Adipocyte (in vitro differentiated cells): ENCODE measurements around the gene POLR3K.
A peak's percentile ranks its signal among the peaks of the same experiment; 100 is the strongest.

ENCODE experiments used
- DNase-seq: peaks from one replicate; pipeline ENCODE4 v3.0.0-alpha.2; 2015; ENCODE audit warnings: low read depth
- H3K27me3 ChIP-seq: replicated peaks from 2 replicates; pipeline ENCODE4 v1.7.0; 2013; ENCODE audit warnings: mild to moderate bottlenecking, low read length, moderate library complexity; ENCODE audit not compliant: control insufficient read depth, insufficient read depth
- H3K36me3 ChIP-seq: 2 replicates; pipeline ENCODE4 v1.7.0; 2013; ENCODE audit warnings: low read length, mild to moderate bottlenecking, moderate library complexity; ENCODE audit not compliant: control insufficient read depth, insufficient read depth, severe bottlenecking
- H3K4me1 ChIP-seq: 2 replicates; pipeline ENCODE4 v1.7.0; 2013; ENCODE audit warnings: mild to moderate bottlenecking, low read length, moderate library complexity; ENCODE audit not compliant: control insufficient read depth, insufficient read depth
- H3K4me3 ChIP-seq: 2 replicates; pipeline ENCODE4 v1.7.0; 2013; ENCODE audit warnings: mild to moderate bottlenecking, low read length, moderate library complexity
- H3K9ac ChIP-seq: 2 replicates; pipeline ENCODE4 v1.7.0; 2013; ENCODE audit warnings: mild to moderate bottlenecking, low read length, moderate library complexity
- H3K9me3 ChIP-seq: 2 replicates; pipeline ENCODE4 v1.7.0; 2013; ENCODE audit warnings: mild to moderate bottlenecking, low read length, moderate library complexity; ENCODE audit not compliant: control insufficient read depth

The POLR3K gene

DNA sequence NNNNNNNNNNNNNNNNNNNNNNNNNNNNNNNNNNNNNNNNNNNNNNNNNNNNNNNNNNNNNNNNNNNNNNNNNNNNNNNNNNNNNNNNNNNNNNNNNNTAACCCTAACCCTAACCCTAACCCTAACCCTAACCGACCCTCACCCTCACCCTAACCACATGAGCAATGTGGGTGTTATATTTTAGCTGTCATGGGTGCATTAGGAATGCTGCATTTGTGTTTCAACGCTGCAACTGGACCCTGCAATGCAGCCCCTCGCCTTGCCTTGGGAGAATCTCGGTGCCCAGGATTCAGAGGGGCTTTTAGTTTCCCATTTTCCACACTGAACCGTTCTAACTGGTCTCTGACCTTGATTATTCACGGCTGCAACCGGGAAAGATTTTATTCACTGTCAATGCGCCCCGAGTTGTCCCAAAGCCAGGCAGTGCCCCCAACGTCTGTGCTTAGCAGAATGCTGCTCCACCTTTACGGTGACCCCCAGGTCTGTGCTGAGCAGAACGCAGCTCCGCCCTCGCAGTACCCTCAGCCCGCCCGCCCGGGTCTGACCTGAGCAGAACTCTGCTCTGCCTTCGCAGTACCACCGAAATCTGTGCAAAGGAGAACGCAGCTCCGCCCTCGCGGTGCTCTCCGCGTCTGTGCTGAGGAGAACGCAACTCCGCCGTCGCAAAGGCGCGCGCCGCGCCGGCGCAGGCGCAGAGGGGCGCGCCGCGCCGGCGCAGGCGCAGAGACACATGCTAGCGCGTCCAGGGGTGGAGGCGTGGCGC lies 43.3 kb downstream of the POLR3K start:
- H3K36me3 ChIP-seq: no peaks in the 10 kb centered on the region
- no peaks in the 10 kb centered on the region for H3K9me3 ChIP-seq
- H3K4me3 ChIP-seq: peak overlapping the region; percentile 40
- no peak for DNase-seq
- no peaks in the 10 kb centered on the region for H3K27me3 ChIP-seq
- H3K9ac ChIP-seq: no peak overlapping the region
- H3K4me1 ChIP-seq: no peaks in the 10 kb centered on the region
